Transverse colon (tissue), 4 donors: ENCODE data around the gene RAI1. TPM values are rescaled to one million over a fixed set of nuclear protein-coding genes. Genes with fewer than 3 reads are reported as not detected.

Source experiments
- DNase-seq: peaks from one replicate; pipeline ENCODE4 v3.0.0-alpha.2; 2019
- H3K27ac ChIP-seq, 4 donors: fragments of 200-600 bp; sonication (generic); 2 replicates each; pipeline ENCODE4 v1.5.1; 2016 to 2018; ENCODE audit warnings: inconsistent platforms in 4 of 4
- H3K27me3 ChIP-seq: fragments of 200-600 bp; sonication (generic); 2 replicates; pipeline ENCODE4 v1.5.1; 2017; ENCODE audit warnings: inconsistent platforms
- H3K36me3 ChIP-seq, 4 donors: fragments of 200-600 bp; sonication (generic); 2 replicates each; pipeline ENCODE4 v1.5.1; 2017 to 2019; ENCODE audit warnings: inconsistent platforms in 4 of 4
- H3K4me1 ChIP-seq, 4 donors: fragments of 200-600 bp; sonication (generic); 2 replicates each; pipeline ENCODE4 v1.5.1; 2017 to 2020; ENCODE audit warnings: inconsistent platforms in 4 of 4
- H3K4me3 ChIP-seq, 4 donors: fragments of 200-600 bp; sonication (generic); 1 replicate in 1 of 4; 2 replicates in 3 of 4; pipeline versions ENCODE4 v1.5.1 to v1.6.1; 2017 to 2019; ENCODE audit warnings: inconsistent platforms in 4 of 4
- H3K9me3 ChIP-seq, 2 donors: fragments of 200-600 bp; sonication (generic); 2 replicates each; pipeline ENCODE4 v1.5.1; 2017 to 2019; ENCODE audit warnings: inconsistent platforms in 2 of 2
- CTCF ChIP-seq, 5 experiments: fragments of 200-600 bp in 3 of 5; fragments of 450-650 bp in 2 of 5; sonication (generic) in 3 of 5; IDR thresholded peaks; 1 replicate in 2 of 5; 2 replicates in 3 of 5; pipeline ENCODE4 v1.5.1; 2016 to 2017; ENCODE audit warnings: antibody characterized with exemption in 5 of 5, inconsistent platforms in 3 of 5, mild to moderate bottlenecking in 2 of 5, moderate library complexity in 1 of 5
- EP300 ChIP-seq: sonication (generic); formaldehyde crosslinking; IDR thresholded peaks from one replicate; pipeline ENCODE4 v1.6.1; 2017; ENCODE audit warnings: antibody characterized with exemption, low read depth
- POLR2A ChIP-seq: fragments of 450-650 bp; IDR thresholded peaks from one replicate; pipeline ENCODE4 v1.6.1; 2016; ENCODE audit warnings: antibody characterized with exemption, mild to moderate bottlenecking, moderate library complexity
- POLR2AphosphoS5 ChIP-seq, 3 donors: sonication (generic); formaldehyde crosslinking; IDR thresholded peaks; one replicate each; pipeline ENCODE4 v1.6.1; 2016; ENCODE audit warnings: antibody characterized with exemption in 3 of 3
- WGBS, 2 donors: methylation state at CpG; one replicate each; pipeline ENCODE4 v1.1.5; 2018; ENCODE audit warnings: low coverage in 1 of 2; 5-methylcytosine and 5-hydroxymethylcytosine counted together
- in situ Hi-C, 4 donors: fragments of 200-750 bp; cut with MboI; loops; one replicate each; pipeline versions ENCODE4 v1.15.0 to v1.15.1; 2017; ENCODE audit warnings: low sequenced_read_pairs in 3 of 4, low pct_ligation_motif_present in 1 of 4, low pct_unique_long_range_greater_than_20kb in 1 of 4
- intact Hi-C: fragments of 100-400 bp; cut with DNase I; formaldehyde crosslinking; loops from one replicate; pipeline ENCODE4 v1.15.1; 2023; ENCODE audit warnings: low total_unique reads
- total RNA-seq, 4 donors: library from RNA; depleted of rRNA; stranded (reverse); fragments of >200 nt; gene quantifications; one replicate each; pipeline ENCODE4 v1.1.0, GENCODE V29; 2016

RAI1 gene
- total RNA-seq, 4 donors from 2014 or later: 14.1 to 163 (median 34.6) TPM

GRCh38 chr17:17790637-17791464 is 109.6 kb downstream of the RAI1 start:
- H3K36me3 ChIP-seq: no peaks in the 10 kb centered on the region
- no peaks in the 10 kb centered on the region for H3K9me3 ChIP-seq
- no peaks in the 10 kb centered on the region for H3K27me3 ChIP-seq
- TF ChIP-seq POLR2AphosphoS5 (IDR thresholded peaks at IDR 0.05): no peak
- no peak for TF ChIP-seq CTCF (IDR thresholded peaks at IDR 0.05)
- TF ChIP-seq POLR2A: no peak
- TF ChIP-seq EP300: no peak
- DNase-seq: no peak
- WGBS, 2 donors: 77 to 86% methylated on average over 8 to 26 of the region's 26 CpGs
- H3K4me1 ChIP-seq: peaks cover 18 to 39% (median 25%) of the 10 kb centered on the region in 4 donors
- no peak overlapping the region for H3K27ac ChIP-seq
- intact Hi-C loops: loop anchor here (1.0 kb wide), 1 partner anchor 39 kb away; no protein-coding TSS in a partner anchor
- in situ Hi-C loops: loop anchor here in 2 of 4 donors (25.0 kb wide), 1 partner anchor 104 kb away; the partner anchor contains the start of gene RAI1 (in 2 of the 2)
- no peak overlapping the region for H3K4me3 ChIP-seq

- Histone ChIP-seq H3K4me1 (peaks cover 18 to 39% (median 25%) of the 10 kb centered on the region in 4 donors), H3K4me3 (no peak overlapping the region), H3K27ac (peak overlapping the region in 2 of 4 donors; percentile 21 to 40), H3K9me3 (no peaks in the 10 kb centered on the region), H3K36me3 (no peaks in the 10 kb centered on the region), H3K27me3 (no peaks in the 10 kb centered on the region)
- no peak for DNase-seq
- in situ Hi-C loops: loop anchor here in 2 of 4 donors (25.0 kb wide), 1 partner anchor 105 kb away; the partner anchor contains the start of gene RAI1 (in 2 of the 2)
- TF ChIP-seq POLR2A: no peak
- no peak for TF ChIP-seq CTCF (IDR thresholded peaks at IDR 0.05)
- TF ChIP-seq EP300: no peak
- no peak for TF ChIP-seq POLR2AphosphoS5 (IDR thresholded peaks at IDR 0.05)
- intact Hi-C loops: no loop called here
- 79% methylated on average over 16 of the region's 18 CpGs; no CpG with 5 or more reads in 1 of the 2 donors for WGBS, 2 donors
Measured at GRCh38 chr17:17792037-17792550, 110.8 kb downstream of the RAI1 start.

GRCh38 chr17:17792551-17793377 is 111.5 kb downstream of the RAI1 start:
- H3K4me3 ChIP-seq: no peak overlapping the region
- intact Hi-C loops: no loop called here
- no peaks in the 10 kb centered on the region for H3K36me3 ChIP-seq
- WGBS, 2 donors: 40 to 45% methylated on average over 4 to 26 of the region's 38 CpGs
- in situ Hi-C loops: loop anchor here in 2 of 4 donors (25.0 kb wide), 1 partner anchor 105 kb away; the partner anchor contains the start of gene RAI1 (in 2 of the 2)
- DNase-seq: no peak
- no peak for TF ChIP-seq POLR2A
- no peak for TF ChIP-seq POLR2AphosphoS5 (IDR thresholded peaks at IDR 0.05)
- TF ChIP-seq EP300: no peak
- TF ChIP-seq CTCF (IDR thresholded peaks at IDR 0.05): no peak
- peak overlapping the region; percentile 1 to 40 (median 26) for H3K27ac ChIP-seq
- H3K9me3 ChIP-seq: no peaks in the 10 kb centered on the region
- peaks cover 18 to 39% (median 25%) of the 10 kb centered on the region in 4 donors for H3K4me1 ChIP-seq
- H3K27me3 ChIP-seq: no peaks in the 10 kb centered on the region
